B cell (primary cell): ENCODE measurements around the gene RPUSD3.
"Not testable (repeated sequence)": the region's sequence is repeated elsewhere in the genome, so short reads cannot be mapped to it uniquely, and the experiment has no call there.

Experiments
- CTCF ChIP-seq: fragments of 200-600 bp; IDR thresholded peaks from one replicate; pipeline ENCODE4 v1.8.0; 2022; ENCODE audit warnings: antibody characterized with exemption, mild to moderate bottlenecking
- EZH2 ChIP-seq: IDR thresholded peaks from 2 replicates; pipeline ENCODE4 v1.6.1; 2012; ENCODE audit warnings: borderline replicate concordance, low read depth, mild to moderate bottlenecking, moderate library complexity, low read length; ENCODE audit not compliant: insufficient read depth, poor library complexity, severe bottlenecking

- not testable (repeated sequence) for TF ChIP-seq CTCF, EZH2
These were observed 7.6 kb upstream of the RPUSD3 start for GRCh38 chr3:9851383-9851782.
